Neural crest cell (in vitro differentiated cells): Measurements from ENCODE around the gene CACNA1E. TPM values are rescaled to one million over a fixed set of nuclear protein-coding genes. Genes with fewer than 3 reads are reported as not detected.

Source experiments
- DNase-seq: peaks from one replicate; pipeline ENCODE4 v3.0.0; 2021; ENCODE audit warnings: low read depth, mixed read lengths, low spot score
- H3K27ac Mint-ChIP-seq: one replicate; pipeline ENCODE4 v1.8.0; 2021; ENCODE audit warnings: mild to moderate bottlenecking, mixed read lengths; ENCODE audit not compliant: unreplicated experiment
- H3K27me3 Mint-ChIP-seq: 2 replicates; pipeline ENCODE4 v1.8.0; 2021; ENCODE audit warnings: low read depth, mild to moderate bottlenecking, mixed read lengths
- H3K36me3 Mint-ChIP-seq: 2 replicates; pipeline ENCODE4 v1.8.0; 2021; ENCODE audit warnings: low read depth, mild to moderate bottlenecking, mixed read lengths
- H3K4me1 Mint-ChIP-seq: 2 replicates; pipeline ENCODE4 v1.8.0; 2021; ENCODE audit warnings: mixed read lengths
- H3K4me3 Mint-ChIP-seq: one replicate; pipeline ENCODE4 v1.8.0; 2021; ENCODE audit warnings: mild to moderate bottlenecking, mixed read lengths
- H3K9me3 Mint-ChIP-seq: 2 replicates; pipeline ENCODE4 v1.8.0; 2021; ENCODE audit warnings: mixed read lengths
- CTCF ChIP-seq: fragments of 200-600 bp; sonication (generic); conservative IDR thresholded peaks from 2 replicates; pipeline ENCODE4 v1.5.0; 2021; ENCODE audit warnings: antibody characterized with exemption, mild to moderate bottlenecking
- total RNA-seq: library from RNA; stranded (reverse); gene quantifications from 2 replicates; pipeline ENCODE4 v1.2.1, GENCODE V29; 2021

The CACNA1E gene
- total RNA-seq, 1 donor from 2014 or later = 1.3 TPM

GRCh38 chr1:181676269-181676668 lies 193.0 kb downstream of the CACNA1E start:
- peak; percentile 33 for DNase-seq
- peak overlapping the region; percentile 11 for H3K4me3 Mint-ChIP-seq
- peak; percentile 61 for TF ChIP-seq CTCF
- peaks cover 4% of the 10 kb centered on the region for H3K27me3 Mint-ChIP-seq
- no peaks in the 10 kb centered on the region for H3K9me3 Mint-ChIP-seq
- H3K4me1 Mint-ChIP-seq = peaks cover 18% of the 10 kb centered on the region
- no peak overlapping the region for H3K27ac Mint-ChIP-seq
- H3K36me3 Mint-ChIP-seq = no peaks in the 10 kb centered on the region

- no peaks in the 10 kb centered on the region for H3K36me3 Mint-ChIP-seq
- H3K4me3 Mint-ChIP-seq = no peak overlapping the region
- H3K27ac Mint-ChIP-seq = no peak overlapping the region
- peaks cover 11% of the 10 kb centered on the region for H3K4me1 Mint-ChIP-seq
- no peak for DNase-seq
- H3K27me3 Mint-ChIP-seq = peaks cover 7% of the 10 kb centered on the region
- no peak for TF ChIP-seq CTCF
- no peaks in the 10 kb centered on the region for H3K9me3 Mint-ChIP-seq
These were observed 197.0 kb downstream of the CACNA1E start for GRCh38 chr1:181680332-181680731.

- Mint-ChIP-seq H3K27ac (no peak overlapping the region), H3K27me3 (peaks cover 7% of the 10 kb centered on the region), H3K4me1 (peaks cover 7% of the 10 kb centered on the region), H3K36me3 (no peaks in the 10 kb centered on the region), H3K4me3 (no peak overlapping the region), H3K9me3 (no peaks in the 10 kb centered on the region)
- TF ChIP-seq CTCF = no peak
- no peak for DNase-seq
These were observed 197.6 kb downstream of the CACNA1E start for GRCh38 chr1:181680871-181681270.

GRCh38 chr1:181685211-181685610 lies 201.9 kb downstream of the CACNA1E start:
- H3K4me3 Mint-ChIP-seq = no peak overlapping the region
- peaks cover 3% of the 10 kb centered on the region for H3K9me3 Mint-ChIP-seq
- TF ChIP-seq CTCF = no peak
- H3K36me3 Mint-ChIP-seq = no peaks in the 10 kb centered on the region
- no peak overlapping the region for H3K27ac Mint-ChIP-seq
- peaks cover 6% of the 10 kb centered on the region for H3K27me3 Mint-ChIP-seq
- no peak for DNase-seq
- no peaks in the 10 kb centered on the region for H3K4me1 Mint-ChIP-seq

GRCh38 chr1:181701891-181702290 lies 218.6 kb downstream of the CACNA1E start:
- TF ChIP-seq CTCF = no peak
- H3K27me3 Mint-ChIP-seq = peaks cover 2% of the 10 kb centered on the region
- peaks cover 7% of the 10 kb centered on the region for H3K4me1 Mint-ChIP-seq
- no peak overlapping the region for H3K4me3 Mint-ChIP-seq
- DNase-seq = no peak
- H3K36me3 Mint-ChIP-seq = no peaks in the 10 kb centered on the region
- no peaks in the 10 kb centered on the region for H3K9me3 Mint-ChIP-seq
- peak overlapping the region; percentile 23 for H3K27ac Mint-ChIP-seq

- Mint-ChIP-seq H3K27ac (peak overlapping the region; percentile 65), H3K36me3 (no peaks in the 10 kb centered on the region), H3K27me3 (peaks cover 2% of the 10 kb centered on the region), H3K4me3 (no peak overlapping the region), H3K9me3 (peaks cover 4% of the 10 kb centered on the region), H3K4me1 (peaks cover 5% of the 10 kb centered on the region)
- peak; percentile 5 for DNase-seq
- no peak for TF ChIP-seq CTCF
These were observed 221.2 kb downstream of the CACNA1E start for GRCh38 chr1:181704546-181704945.
